Measurements from ENCODE around the gene RHOG.

GRCh38 chr11:3799873-3800272 is 40.9 kb downstream of the RHOG start:
- no peak for TF ChIP-seq CTCF (IDR thresholded peaks at IDR 0.05 in 8 of 11, conservative IDR thresholded peaks at IDR 0.05 in 3 of 11)
- TF ChIP-seq POLR2A (IDR thresholded peaks at IDR 0.05): no peak
- TF ChIP-seq POLR2AphosphoS5 (IDR thresholded peaks at IDR 0.05): no peak

Data from spleen (tissue), 7 donors.